Activated CD8-positive, alpha-beta memory T cell treated with anti-CD3 and anti-CD28 coated beads, Interleukin-2, amount 10 ng/mL, durations not matched to agents 7 days and 5 days (primary cell): ENCODE results near the gene DDHD1. TPM values are rescaled to one million over a fixed set of nuclear protein-coding genes. Genes with fewer than 3 reads are reported as not detected.

Experiments
- total RNA-seq, 2 experiments: library from RNA; stranded (reverse); gene quantifications; one replicate each; pipeline ENCODE4 v1.2.3, GENCODE V29; 2021

The DDHD1 gene
- total RNA-seq, 2 experiments from 2014 or later = 70.7 to 80.5 TPM

Other genes starting within 250 kb of the DDHD1 start
- gene FERMT2, start 202.3 kb downstream of the DDHD1 start, total RNA-seq = 1 to 10 TPM in 1 of 2 experiments, under 1 TPM in 1; 0.41 to 1.9 TPM